NCI-H1417 treated with DMSO at 0.1 percent for 48 hours (cell line): ENCODE measurements around the gene MMP23B.

Experiments
- DNase-seq: peaks from one replicate; lab custom pipeline; 2025; lab: John Stamatoyannopoulos, UW

MMP23B gene

DNA sequence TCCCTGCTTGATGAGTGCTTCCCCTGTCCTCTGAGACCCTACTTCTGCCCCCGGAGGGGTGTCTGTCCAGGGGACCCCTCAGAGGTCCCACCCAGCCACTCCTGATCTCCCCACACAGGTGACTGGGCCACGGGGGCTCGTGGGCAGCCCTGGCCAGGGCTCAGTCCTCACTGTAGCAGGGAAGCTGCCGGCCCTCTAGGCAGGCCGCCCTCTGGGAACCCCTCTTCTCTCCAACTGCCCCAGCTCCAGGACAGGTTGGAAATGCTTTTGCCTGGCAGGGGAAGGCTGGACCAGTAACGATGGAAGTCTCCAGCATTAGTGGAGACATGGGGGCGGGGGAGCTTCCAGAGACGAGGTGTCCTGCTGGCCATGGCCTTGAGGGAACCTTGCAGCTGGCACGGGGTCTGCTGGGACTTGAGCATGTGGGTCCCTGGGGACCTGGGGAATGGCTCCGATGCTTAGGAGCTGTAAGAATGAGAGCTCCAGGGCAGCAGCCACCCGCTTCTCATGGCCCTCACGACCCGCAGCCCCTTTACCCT is 28.9 kb upstream of the MMP23B start:
- DNase-seq: no peak

DNA sequence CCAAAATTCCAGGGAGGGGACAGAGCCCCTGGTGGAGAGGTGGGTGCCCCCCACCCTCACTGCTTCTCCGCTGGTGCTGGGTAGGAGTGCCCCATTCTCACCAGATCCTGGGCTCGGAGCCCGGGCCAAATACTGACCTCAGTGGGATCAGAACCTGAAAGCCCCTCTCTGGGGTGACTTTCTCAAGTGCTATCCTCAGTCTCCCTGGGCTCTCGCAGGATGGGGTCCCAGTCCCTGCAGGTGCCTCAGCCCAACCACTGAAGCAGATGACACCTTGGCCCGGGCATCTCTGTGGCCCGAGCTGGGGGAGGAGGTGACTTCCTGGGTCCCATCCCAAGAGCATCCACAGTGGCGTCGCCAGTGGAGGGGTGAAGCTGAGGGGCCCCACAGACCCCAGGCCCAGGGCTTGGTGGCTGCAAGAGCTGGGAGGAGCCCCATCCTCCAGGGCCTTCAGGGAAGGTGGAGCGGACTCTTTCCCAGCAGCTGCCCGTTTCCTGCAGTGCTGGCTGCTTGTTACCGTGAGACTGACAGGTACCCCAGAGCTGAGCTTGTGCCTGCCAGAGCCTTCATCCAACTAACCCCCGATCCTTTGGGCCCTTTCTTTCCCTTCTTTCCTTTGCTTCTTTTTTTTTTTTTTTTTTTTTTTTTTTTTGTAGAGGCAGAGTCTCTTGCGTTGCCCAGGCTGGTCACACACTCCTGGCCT is 28.2 kb upstream of the MMP23B start:
- no peak for DNase-seq

DNA sequence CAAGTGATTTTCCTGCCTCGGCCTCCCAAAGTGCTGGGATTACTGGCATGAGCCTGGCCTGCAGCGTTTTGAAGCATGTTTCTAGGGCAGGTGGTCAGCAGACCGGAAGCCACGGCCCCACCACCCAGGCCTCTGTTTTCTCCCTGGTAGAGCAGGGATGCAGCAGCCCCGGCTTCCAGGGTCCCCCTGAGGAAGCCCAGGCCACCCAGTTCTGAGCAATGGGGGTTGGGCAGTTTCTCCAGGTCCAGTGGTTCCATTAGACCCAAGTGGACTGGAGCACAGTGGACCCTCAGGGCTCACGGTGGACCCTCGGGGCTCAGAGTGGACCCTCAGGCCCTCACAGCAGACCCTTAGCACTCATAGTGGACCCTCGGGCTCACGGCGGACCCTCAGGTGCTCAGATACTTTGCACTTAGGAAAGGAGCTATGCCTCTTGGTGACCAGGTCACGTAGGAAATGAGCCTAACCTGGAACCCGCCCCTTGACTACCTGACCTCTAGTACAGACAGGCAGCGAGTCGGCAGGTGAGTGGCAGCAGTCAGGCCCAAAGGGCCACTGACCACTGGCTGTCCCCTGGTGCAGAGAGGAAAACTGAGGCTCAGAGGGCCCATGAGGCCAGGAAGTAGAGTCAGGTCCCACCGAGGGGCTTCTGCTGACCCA is 27.5 kb upstream of the MMP23B start:
- no peak for DNase-seq

DNA sequence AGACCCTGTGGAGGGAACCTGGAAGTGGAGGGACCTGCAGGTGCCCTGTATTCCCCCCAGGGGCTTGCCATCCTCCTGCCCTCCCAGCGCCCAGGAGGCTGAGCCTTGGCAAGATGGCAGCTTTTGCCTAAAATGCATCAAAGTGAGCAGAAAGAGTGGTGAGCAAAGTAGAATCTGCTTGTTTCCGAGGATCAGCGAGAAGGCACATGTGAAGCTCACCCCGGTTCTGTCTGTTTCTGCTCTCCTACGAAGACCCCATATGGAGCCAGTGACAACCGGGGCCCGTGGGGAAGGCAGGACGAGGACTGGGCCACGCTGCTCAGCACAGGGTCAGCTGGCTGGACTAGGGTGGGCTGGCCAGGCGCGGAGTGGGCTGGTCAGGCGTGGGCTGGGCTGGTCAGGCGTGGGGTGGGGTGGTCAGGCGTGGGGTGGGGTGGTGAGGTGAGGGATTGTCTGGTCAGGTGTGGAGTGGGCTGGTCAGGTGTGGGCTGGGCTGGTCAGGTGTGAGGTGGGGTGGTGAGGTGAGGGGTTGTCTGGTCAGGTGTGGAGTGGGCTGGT is 26.9 kb upstream of the MMP23B start:
- DNase-seq: no peak

DNA sequence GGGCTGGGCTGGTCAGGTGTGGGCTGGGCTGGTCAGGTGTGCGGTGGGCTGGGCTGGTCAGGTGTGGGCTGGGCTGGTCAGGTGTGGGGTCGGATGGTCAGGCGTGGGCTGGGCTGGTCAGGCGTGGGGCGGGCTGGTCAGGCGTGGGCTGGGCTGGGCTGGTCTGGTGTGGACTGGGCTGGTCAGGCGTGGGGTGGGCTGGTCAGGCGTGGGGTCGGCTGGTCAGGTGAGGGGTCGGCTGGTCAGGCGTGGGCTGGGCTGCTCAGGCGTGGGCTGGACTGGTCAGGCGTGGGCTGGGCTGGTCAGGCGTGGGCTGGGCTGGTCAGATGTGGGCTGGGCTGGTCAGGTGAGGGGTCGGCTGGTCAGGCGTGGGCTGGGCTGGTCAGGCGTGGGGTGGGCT is 26.2 kb upstream of the MMP23B start:
- DNase-seq: no peak

DNA sequence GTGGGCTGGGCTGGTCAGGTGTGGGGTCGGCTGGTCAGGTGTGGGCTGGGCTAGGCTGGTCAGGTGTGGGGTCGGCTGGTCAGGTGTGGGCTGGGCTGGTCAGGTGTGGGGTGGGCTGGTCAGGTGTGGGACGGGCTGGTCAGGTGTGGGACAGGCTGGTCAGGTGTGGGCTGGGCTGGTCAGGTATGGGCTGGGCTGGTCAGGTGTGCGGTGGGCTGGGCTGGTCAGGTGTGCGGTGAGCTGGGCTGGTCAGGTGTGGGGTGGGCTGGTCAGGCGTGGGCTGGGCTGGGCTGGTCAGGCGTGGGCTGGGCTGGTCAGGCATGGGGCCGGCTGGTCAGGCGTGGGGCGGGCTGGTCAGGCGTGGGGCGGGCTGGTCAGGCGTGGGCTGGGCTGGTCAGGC is 25.7 kb upstream of the MMP23B start:
- DNase-seq: no peak

DNA sequence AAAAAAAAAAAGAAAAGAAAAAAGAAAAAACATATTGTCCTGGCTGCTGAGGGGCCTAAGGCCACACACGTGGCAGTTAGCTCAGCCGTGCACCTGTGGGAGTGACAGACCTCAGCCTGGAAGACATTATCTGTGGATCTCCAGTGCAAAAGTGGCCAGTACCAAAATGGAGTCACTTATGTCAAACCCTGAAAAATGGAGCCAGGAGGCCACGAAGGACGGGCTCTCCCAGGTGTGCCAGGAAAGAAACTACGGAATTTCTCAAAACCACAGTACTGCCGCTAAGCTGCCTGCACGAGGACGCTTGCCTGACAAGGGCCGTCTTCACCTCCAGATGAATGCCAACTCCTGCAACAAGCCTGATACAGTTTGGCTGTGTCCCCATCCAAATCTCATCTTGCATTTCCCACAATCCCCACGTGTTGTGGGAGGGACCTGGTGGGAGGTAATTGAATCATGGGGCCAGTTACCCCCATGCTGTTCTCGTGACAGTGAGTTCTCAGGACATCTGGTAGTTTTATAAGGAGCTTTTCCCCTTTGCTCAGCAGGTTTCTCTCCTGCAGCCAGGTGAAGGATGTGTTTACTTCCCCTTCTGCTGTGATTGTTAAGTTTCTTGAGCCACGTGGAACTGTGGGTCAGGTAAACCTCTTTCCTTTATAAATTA is 22.0 kb upstream of the MMP23B start:
- no peak for DNase-seq

DNA sequence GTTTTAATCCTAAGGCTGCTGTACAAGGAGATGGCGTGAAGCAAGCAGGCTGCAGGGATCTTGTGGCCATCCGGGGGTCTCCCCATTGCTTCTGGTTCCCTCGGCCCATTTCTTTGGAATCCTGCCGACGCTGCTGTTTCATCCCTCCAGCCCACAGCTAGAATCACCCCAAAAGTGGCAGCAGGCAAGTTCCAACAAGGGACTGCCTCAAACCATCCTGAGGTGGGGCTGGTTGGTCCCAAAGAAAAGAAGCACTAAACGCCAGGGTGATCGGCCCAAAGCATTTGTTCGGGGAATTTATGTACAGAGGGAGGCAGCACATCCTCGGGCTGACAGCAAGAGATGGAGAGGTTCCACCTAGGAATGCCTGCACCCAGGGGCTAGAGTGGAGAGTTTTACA is 21.2 kb upstream of the MMP23B start:
- DNase-seq: no peak

DNA sequence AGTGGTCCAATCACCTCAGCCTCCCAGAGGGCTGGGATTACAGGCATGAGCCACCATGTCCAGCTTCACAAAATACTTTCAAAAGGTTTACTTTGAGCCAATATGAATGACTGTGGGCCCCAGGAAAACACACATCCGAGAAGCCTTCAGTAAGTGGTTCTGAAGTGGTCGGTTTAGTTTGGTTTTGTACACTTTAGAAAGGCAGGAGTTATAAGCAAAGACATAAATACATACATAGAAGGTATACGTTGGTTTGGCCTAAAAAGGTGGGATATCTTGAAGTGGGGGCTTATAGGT is 19.9 kb upstream of the MMP23B start:
- no peak for DNase-seq

DNA sequence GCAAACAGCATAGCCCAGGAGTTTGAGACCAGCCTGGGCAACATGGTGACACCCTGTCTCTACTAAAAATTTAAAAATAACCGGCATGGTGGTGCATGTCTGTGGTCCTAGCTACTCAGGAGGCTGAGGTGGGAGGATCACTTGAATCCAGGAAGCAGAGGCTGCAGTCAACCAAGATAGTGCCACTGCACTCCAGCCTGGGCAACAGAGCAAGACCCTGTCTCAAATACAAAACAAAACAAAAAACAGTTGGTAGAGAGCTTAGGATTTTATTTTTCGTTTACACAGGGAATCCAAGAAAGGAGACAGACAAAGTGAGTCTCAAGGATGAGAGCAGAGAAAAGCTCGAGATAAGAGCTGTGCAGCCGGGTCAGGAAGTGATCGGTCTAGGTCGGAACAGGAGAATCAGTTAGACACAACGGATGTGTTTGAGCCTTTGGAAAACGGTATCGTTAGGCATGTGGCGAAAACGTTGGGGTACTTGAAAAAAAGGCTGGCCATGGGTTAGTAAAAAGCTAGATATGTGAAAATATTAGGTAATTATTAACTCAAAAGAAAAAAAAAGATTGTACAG is 18.4 kb upstream of the MMP23B start:
- DNase-seq: no peak

DNA sequence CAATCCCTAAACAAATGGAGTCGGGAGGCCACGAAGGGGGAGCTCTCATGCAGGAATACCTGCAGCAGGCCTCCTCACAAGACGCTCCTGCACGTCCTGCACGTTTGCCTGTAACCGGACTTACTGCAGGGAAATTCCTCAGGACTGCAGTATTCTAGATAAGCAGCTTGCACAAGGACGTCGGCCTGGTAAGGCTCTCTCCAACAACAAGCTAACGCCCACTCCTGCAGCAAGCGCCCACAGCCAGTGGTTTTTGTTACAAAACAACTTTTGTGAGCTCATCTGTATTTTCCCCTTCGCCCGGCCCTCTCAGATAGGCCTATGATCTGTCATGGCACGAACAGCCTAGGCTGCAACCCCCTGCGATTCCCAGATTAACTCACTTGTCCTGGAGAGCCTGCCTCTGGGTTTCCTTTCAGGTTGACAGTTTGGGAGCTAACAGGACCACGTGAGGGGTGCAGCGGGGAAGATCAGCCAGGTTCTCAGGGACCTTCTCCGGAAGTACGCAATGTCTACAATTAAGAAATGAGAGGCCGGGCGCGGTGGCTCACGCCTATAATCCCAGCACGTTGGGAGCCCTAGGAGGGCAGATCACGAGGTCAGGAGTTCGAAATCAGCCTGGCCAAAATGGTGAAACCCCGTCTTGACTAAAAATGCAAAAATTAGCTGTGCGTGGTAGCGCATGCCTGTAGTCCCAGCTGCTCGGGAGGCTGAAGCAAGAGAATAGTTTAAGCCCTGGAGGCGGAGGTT is 17.6 kb upstream of the MMP23B start:
- no peak for DNase-seq

DNA sequence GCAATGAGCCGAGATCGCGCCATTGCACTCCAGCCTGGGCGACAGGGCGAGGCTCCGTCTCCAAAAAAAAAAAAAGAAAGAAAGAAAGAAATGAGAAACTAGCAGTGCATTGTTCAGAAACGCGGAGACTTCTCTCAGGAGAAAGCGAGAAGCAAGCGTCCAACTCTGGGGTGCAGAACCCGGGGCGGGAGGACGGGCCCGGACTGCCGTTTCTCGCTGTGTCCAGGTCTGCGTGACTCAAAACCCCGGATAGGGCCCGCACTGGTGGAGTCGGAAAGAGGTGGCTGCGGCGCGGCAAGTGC is 17.1 kb upstream of the MMP23B start:
- no peak for DNase-seq

DNA sequence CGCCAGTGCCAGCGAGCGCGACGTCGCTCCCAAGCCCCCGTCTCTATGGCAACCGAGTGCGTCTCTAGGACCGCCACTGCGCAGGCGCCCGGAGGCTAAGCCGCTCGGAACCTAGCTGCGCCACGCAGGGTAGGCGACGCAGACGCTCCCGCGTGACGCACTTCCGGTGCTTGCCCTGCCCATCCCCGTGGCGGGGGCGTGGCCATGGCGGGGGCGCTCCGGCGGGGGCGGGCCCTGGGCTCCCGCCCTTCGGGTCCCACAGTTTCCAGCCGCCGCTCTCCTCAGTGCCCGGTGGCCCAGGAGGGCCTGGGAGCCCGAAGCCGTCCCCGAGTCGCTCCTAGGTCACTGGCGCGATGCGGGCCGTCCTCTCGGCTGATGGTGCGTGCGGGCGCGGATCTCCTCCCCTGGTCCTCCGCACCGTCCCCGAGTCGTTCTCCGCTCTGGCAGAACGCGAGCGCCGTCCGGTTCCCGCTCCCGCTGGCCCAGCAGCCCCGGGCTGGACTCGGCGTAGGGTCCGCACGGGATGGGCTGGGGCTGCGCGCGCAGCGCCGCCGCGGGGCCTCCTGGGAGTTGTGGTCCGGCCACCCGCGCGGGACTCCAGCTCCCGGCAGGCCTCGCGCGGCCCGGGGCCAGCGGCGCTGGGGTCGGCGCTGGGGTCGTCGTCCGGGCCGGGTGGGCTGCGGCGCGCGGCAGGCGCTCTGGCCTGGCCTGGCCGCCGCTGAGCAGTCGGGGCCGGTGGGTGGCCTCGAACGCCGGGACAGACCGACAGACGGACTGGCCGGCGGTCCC is 16.5 kb upstream of the MMP23B start, which contains the start of gene MIB2:
MIB2 (plus strand) TSS at position 245 of the 789 bp plus-strand sequence. CDS start 7,953 bp downstream, outside the sequence.
- DNase-seq: peak; percentile 52

DNA sequence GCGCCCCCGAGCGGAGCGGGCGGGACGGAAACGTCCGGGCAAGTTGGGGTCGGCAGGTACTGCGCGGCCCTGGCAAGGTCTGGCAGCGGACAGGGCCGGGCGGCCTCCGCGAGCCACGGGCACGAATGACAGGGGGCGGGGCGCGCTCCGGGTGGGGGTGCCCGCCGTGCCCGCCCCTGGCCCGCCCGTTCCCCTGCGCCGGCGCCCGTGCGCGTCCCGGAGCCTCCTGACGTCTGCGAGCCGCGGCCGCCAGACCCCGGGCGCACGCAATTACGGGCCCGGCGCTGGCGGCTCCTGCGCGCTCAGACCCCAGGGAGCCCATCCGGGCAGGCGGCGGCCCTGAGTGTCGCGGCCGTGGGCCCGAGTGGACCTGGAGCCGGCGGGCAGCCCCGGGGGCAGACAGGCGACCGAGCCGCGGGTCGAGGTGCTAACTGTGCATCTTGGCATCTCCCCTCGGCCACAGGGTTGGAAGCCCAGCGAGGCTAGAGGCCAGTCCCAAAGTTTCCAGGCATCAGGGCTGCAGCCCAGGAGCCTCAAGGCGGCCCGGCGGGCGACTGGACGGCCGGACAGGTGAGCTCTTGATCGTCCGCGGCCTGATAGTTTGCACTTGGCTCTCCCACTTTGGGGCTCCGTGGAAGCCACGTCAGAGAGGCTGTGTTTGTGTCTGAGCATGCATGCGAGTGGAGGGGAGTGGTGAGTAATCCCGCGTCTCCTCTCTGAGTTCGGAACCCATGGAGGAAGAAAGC is 15.8 kb upstream of the MMP23B start:
- no peak for DNase-seq

DNA sequence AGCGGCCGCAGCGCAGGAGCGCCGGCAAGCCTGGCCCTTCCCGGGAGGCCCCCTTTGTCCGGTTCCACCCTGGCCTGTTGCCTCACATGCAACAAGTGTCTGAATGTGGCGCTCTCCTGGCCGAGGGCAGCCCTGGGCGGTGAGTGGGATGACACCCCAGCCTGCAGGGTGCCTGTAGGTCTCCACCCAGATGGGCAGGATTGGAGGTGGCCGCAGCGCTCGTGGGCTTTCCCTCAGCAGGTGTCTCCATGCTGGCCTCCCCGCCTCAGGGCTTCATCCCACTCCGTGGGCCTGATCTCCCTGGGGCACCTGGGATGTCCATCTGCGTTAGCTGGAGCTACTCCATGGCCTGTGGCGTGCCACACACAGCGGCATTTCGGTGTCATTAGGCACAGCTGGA is 15.1 kb upstream of the MMP23B start:
- no peak for DNase-seq

DNA sequence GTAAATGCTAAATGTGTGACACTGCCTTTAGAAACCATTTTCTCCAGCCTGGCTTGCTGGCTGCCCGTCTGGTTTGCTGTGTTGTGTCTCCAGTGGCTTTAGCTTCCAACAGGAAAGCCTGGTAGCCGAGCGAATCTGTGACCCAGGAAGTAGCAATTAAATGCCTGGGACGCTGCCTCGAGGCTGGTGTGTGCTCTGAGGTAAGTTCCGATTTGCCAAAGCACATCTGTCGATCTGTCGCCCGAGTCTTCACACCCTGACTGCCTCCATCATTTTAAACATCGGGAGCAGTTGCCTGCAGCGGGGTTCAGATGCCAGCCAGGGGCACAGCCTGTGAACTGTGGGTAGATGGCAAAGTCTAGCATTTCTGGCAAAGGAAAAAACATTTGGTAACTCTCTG is 14.5 kb upstream of the MMP23B start:
- no peak for DNase-seq

DNA sequence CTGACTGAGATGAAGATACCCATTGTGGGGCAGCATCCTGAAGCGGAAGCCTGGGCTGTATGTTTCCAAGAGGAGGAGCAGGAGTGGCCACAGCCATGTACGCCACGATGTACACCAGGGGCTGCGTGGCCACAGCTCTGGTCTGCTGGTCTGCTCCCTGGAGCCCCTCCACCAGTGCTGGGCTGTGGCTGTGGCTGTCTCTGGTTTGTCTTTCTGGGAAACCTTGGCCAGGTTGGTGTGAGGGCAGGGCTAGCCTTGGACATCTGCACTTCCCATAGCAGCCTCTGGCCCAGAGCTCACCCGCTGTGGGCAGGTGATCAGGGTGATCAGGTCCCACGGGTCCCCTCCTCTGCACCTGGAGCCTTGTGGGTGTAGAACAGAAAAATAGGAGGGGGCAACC is 14.0 kb upstream of the MMP23B start:
- DNase-seq: no peak

DNA sequence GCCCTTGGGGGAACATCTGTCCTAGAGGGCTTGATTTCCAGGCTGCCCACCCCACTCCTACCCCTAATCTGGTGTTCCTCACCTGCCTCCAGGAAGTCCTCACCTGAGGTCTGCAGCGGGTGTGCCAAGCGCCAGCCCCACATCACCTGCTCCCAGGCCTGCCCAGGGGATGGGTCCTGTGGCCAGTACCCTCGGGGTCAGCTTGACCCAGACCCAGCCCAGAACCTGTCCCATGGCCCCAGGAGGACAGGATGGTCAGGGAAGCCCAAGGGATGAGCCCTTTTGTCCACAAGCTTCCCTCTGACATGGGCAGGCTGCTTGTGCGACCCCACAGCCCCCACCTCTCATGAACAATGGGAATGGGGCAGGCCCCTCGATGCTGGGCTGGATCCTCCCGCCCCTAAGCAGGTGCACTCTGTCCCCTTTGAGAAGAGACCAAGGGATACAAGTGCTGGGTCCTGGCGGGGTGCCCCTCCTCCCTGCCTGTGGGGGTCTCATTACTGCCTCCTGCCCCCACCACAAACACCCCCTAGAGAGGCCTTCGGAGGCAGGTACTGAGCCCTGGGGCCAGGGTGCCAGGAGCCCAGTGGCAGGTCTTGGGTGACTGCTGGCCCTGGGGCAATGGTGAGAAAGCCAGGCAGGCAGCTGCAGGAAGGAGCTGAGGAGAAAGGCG is 13.4 kb upstream of the MMP23B start:
- no peak for DNase-seq

DNA sequence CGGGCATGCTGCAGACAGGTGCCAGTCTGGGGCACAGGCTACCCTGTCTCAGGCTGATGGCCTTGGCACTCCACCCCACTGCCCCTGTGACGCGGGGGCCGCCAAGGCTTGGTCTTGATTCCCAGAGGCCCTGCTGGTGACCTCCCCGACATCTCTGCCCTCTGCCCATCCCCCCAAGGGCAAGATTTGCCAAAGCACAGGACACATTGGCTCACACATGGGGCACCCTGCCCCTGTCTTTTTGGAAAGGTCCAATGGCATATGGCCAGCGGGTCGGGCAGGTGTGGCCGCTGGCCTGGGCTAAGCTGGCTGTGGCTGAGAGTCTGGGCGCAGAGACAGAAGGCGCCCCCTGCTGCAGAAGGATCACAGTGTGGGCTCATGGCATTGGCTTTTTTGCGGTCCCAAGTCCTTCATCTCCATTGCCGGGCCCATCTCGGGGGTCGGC is 12.0 kb upstream of the MMP23B start:
- no peak for DNase-seq
